GM21723 (cell line): Measurements from ENCODE around the gene ZNF579.
A peak's percentile ranks its signal among the peaks of the same experiment; 100 is the strongest.

Source experiments
- ATAC-seq: cut with Tn5 transposase; IDR thresholded peaks from one replicate; pipeline ENCODE4 v1.9.1; 2021; ENCODE audit warnings: mild to moderate bottlenecking, moderate library complexity; ENCODE audit not compliant: unreplicated experiment

ZNF579 gene

GRCh38 chr19:55580628-55581144 lies at the start of gene ZNF579:
Gene ZNF579, minus strand, starts transcription at chr19:55580848. Its CDS starts 1,209 bp downstream, at chr19:55579639.
- peak; percentile 70 for ATAC-seq

GRCh38 chr19:55626350-55626749 lies 45.7 kb upstream of the ZNF579 start:
- ATAC-seq = no peak

DNA sequence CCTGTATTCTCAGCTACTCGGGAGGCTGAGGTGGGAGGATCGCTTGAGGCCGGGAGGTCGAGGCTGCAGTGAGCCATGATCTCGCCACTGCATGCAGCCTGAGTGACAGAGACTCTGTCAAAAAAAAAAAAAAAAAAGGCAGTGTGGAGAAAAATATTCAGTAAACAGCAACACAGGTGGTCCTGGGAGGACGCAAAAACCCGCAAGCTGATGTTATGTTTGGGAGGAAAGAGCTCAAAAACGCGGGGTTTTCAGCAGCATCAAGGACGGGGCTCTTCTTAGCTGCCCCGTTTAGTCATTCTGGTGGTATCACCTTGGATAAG lies 44.3 kb upstream of the ZNF579 start:
- ATAC-seq = no peak

DNA sequence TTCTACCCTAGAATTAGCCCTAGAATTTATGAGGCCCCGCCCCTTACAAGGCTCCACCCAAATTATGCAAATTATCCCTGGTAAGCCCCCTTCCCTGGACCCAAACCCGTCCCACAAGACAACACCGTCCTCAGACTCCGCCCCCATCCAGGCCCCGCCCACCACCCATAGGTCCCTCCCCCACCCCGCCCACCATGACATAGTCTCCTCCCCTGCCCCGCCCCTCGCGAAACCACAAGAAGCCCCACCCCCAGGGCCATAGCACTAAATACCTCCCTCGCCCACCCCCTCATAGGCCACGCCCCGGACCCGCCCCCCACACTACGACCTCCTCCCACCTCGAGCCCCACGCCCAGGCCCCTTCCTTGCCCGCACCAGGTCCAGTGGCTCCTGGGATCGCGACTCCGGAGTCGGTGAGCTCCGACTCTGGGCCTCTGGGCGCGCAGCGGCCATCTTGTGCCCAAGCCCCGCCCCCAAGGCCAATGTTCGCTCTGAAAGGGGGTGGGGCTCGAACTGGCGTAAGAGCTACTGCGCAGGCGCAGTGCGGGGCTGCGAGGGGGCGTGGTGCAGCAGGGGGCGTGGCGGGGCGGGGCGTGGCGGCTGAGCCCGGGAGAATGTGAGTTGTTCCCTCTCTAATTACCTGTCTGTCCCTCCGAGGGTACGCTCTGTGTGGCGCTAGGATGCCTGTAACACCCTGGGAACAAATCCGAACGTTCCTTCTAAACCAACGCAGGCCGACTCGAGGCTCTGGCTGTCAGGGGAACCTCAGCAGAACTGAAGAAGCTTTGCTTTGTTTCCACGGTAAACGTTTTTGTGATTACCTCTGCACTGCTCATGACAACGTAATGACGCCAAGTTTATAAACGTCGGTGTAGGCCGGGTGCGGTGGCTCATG lies 43.7 kb upstream of the ZNF579 start, which contains the start of gene ZNF784:
TSS of gene ZNF784 (minus strand) at position 458 of the 895 bp plus-strand sequence. CDS start at position 453, 5 bp downstream.
- ATAC-seq = peak; percentile 53

DNA sequence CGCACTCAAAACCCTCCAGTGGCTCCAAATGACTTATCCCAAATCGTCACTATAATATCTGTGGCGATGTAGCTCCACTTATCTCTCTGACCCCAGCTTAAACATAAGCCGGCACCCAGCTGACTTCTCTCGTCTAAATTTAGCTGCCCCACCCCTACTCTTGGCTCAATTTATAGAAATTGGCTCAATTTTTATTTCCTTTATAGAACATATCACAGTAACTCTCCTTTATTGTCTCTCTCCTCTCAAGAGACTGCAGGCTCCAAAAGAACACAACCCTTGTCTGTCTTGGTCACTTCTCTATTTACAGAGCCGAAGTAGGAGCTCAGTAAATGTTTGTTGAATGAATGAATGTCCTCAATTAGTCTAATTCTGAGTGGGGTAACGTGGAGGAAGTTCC lies 42.9 kb upstream of the ZNF579 start:
- ATAC-seq = no peak

GRCh38 chr19:55623130-55623529 lies 42.5 kb upstream of the ZNF579 start:
- no peak for ATAC-seq

DNA sequence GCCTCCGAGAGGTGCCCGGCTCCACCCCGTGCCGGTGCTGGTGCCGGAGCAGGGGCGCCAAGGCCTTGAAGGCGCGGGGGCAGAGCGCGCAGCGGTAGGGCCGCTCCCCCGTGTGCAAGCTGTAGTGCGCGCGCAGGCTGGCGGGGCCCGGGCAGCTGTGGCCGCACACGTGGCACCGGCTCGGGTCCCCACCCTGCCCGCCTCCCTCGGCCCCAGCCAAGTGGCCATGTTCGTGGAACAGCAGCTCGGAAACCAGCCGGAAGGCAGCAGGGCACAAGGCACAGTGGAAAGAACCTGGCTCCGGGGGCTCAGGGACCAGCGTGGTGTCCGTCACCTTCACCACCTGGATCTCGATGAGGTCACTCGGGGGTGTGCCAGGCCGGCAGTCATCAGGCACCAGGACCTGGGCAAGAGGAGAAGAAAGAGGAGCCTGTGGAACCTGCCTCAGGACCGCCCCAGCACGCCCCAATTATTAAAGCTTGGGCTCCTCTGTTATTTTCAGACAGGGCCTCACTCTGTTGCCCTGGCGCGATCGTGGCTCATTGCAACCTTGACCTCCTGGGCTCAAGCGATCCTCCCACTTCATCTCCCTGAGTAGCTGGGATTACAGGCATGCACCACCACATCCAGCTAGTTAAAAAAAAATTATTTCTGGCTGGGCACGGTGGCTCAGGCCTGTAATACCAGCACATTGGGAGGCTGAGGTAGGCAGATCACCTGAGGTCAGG lies 41.8 kb upstream of the ZNF579 start:
- no peak for ATAC-seq

GRCh38 chr19:55621673-55622231 lies 41.1 kb upstream of the ZNF579 start:
- ATAC-seq = no peak

DNA sequence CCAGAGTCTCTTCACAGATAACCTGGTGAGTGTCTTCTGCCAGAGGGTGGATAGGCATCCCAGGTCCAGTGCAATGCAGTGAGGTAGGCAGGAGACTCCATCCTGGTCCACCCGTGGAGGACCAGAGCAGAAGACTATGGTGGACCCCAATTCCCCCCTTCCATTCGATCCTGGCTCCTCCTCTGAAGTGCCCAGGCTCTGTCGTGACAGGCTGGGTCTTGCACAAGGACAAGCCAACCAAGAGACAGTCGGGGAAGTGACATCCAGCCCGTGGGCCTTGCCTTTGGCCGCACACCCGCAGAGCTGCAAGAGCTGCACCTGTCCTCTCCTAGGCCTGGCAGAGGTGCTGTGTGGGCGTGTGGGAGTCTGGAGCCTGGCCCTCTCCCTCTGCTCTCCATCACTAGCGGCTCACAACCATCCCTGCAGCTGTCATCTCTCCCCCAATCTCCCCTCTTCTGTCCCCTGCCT lies 40.6 kb upstream of the ZNF579 start:
- no peak for ATAC-seq

DNA sequence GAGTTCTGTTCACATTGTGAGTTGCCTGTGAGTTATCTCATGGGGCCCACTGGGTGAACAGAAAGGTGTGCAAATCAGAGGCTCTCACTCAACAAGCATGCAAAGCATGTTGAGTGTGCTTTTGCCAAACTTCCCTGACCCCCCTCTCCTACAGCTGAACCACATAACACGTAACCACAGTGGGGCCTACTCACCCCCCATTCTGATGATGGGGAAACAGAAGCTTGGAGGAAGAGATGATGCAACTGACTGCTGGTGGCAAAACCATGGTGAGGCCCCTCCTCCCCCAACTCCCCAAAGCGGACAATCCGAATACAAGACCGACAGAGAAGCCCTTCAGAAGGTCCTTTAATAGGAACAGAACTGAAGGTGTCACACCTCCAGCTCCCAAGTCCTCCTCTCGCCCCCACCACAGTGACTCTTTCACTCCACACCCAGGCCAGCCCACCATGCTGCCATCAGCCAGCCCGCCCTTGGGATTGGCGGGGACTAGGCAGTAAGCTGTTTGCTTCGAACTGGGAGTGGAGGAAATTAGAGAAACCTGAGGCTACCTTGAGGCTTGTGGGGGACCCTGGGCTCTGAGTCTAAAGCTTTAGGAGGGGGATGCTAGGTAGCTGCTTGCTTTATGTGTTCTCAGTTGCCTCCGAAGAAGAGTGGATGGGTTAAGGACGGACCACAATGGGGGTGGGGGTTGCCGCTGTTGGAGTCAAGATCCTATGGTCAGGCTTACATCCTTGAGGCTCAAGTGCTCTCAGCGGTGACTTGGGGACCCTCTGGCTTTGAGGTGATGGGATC lies 40.0 kb upstream of the ZNF579 start:
- ATAC-seq = no peak

GRCh38 chr19:55619286-55619685 lies 38.6 kb upstream of the ZNF579 start:
- no peak for ATAC-seq

DNA sequence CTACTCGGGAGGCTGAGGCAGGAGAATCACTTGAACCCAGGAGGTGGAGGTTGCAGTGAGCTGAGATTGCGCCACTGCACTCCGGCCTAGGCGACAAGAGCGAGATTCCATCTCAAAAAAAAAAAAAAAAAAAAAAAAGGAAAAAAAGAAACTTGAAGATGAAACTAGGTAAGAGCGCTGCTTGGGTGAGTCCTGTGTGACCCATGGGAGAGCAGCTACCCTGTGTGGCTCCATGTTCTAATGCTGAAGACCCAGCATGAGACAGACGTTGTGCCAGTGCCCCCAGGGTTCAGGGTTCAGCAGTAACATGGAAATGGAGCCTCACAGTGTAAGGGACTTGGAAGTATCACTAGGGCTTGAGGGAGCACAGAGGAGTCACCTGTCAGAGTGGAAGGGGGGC lies 37.8 kb upstream of the ZNF579 start:
- no peak for ATAC-seq

DNA sequence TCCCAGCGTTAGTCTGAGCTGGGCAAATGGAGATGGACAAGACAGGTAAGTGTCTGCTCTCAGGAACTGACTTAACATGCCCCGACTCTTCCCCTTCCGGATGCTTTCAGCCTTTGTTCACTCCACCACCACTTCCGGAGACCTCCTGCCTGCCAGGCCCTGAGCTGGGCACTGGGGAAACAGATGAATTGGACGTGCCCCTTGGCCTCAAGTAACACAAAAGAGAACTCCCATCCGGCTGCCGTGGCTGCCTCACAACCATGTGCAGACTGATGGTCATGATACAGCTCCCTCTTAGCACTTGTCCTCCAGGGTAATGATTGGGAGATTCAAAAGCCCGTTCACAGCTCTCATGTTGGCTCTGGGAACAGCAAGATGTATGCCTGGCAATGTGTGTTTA lies 36.8 kb upstream of the ZNF579 start:
- ATAC-seq = no peak

DNA sequence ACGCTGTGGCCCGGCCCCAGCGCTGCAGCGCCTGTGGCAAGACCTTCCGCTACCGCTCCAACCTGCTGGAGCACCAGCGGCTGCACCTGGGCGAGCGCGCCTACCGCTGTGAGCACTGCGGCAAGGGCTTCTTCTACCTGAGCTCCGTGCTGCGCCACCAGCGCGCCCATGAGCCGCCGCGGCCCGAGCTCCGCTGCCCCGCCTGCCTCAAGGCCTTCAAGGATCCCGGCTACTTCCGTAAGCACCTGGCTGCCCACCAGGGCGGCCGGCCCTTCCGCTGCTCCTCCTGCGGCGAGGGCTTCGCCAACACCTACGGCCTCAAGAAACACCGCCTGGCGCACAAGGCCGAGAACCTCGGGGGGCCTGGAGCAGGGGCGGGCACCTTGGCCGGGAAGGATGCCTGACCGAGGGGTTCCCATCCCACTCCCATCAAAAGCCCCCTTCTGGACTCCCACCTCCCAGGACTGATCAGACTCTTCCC lies 35.8 kb upstream of the ZNF579 start:
- no peak for ATAC-seq

DNA sequence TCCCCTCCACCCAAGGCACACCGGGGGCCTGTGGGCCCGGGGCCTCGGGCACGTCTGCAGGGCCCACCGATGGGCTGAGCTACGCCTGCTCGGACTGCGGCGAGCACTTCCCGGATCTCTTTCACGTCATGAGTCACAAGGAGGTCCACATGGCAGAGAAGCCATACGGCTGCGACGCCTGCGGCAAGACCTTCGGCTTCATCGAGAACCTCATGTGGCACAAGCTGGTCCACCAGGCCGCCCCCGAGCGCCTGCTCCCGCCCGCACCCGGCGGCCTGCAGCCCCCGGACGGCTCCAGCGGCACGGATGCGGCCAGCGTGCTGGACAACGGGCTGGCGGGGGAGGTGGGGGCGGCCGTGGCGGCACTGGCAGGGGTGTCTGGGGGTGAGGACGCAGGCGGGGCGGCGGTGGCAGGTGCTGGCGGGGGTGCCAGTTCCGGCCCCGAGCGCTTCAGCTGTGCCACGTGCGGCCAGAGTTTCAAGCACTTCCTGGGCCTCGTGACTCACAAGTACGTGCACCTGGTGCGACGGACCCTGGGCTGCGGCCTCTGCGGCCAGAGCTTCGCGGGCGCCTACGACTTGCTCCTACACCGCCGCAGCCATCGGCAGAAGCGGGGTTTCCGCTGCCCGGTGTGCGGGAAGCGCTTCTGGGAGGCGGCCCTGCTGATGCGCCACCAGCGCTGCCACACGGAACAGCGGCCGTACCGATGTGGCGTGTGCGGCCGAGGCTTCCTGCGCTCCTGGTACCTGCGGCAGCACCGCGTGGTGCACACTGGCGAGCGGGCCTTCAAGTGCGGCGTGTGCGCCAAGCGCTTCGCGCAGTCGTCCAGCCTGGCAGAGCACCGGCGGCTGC lies 35.1 kb upstream of the ZNF579 start:
- ATAC-seq = no peak

- no peak for ATAC-seq
Observed at GRCh38 chr19:55614711-55615542, 34.3 kb upstream of the ZNF579 start.

DNA sequence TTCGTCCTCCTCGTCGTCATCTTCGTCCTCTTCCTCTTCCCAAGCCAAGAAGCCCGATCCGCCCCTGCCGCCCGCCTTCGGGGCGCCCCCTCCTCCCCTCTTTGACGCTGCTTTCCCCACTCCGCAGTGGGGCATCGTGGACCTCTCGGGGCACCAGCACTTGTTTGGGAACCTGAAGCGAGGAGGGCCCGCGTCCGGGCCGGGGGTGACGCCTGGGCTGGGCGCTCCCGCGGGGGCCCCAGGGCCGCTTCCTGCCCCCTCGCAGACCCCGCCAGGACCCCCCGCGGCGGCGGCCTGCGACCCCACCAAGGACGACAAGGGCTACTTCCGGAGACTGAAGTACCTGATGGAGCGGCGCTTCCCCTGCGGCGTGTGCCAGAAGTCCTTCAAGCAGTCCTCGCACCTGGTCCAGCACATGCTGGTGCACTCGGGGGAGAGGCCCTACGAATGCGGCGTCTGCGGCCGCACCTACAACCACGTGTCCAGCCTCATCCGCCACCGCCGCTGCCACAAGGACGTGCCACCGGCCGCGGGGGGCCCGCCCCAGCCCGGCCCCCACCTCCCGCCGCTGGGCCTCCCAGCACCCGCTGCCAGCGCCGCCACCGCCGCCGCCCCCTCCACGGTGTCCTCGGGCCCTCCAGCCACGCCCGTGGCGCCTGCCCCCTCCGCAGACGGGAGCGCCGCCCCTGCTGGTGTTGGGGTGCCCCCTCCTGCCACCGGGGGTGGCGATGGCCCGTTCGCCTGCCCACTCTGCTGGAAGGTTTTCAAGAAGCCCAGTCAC lies 33.5 kb upstream of the ZNF579 start:
- no peak for ATAC-seq

GRCh38 chr19:55613396-55613795 lies 32.7 kb upstream of the ZNF579 start:
- no peak for ATAC-seq
